ENCODE results near the gene CCT5.

The CCT5 gene

DNA sequence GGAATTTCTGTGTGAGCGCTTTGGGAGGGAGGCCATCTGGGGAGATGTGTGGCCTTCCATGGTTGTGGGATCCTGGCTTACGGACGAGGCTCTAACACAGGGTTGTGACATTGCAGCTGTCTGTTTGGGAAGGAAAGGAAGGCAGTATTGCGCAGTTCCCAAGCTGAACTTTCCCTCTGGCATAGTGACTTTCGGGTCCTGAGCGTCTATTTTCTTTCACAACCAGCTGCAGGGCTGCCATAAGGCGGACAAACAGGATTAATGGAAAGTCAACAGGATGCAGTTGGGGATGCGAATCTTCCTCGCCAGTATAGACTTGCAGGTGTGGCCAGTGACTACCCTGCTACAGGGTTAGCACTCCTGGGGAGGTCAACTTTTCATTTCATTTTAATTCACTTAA is 25.9 kb downstream of the CCT5 start:
- TF ChIP-seq, protein P1, sequence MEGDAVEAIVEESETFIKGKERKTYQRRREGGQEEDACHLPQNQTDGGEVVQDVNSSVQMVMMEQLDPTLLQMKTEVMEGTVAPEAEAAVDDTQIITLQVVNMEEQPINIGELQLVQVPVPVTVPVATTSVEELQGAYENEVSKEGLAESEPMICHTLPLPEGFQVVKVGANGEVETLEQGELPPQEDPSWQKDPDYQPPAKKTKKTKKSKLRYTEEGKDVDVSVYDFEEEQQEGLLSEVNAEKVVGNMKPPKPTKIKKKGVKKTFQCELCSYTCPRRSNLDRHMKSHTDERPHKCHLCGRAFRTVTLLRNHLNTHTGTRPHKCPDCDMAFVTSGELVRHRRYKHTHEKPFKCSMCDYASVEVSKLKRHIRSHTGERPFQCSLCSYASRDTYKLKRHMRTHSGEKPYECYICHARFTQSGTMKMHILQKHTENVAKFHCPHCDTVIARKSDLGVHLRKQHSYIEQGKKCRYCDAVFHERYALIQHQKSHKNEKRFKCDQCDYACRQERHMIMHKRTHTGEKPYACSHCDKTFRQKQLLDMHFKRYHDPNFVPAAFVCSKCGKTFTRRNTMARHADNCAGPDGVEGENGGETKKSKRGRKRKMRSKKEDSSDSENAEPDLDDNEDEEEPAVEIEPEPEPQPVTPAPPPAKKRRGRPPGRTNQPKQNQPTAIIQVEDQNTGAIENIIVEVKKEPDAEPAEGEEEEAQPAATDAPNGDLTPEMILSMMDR (IDR thresholded peaks at IDR 0.05), result no peak
- no peak for TF ChIP-seq ZFX (IDR thresholded peaks at IDR 0.05; ENCODE audit: borderline replicate concordance)
- no peak overlapping the region for H3K27ac ChIP-seq

DNA sequence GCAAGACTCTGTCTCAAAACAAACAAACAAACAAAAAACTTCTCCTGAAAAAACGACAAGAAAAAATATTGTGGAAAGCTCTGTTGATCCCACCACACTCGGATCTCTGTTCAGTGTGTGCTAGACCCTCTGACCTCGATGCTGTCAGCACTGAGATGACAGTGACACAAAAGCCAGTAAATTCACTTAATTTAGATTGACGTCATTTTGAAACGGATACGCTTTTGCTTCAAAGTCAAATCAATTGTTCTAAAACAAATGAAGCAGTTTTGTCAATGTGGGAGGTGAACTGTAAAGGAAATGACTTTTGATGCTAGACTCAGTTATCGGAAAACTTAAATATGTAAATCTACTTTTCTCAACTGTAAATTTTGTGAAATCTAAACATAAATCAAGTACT is 26.6 kb downstream of the CCT5 start:
- no peak for TF ChIP-seq ZFX (IDR thresholded peaks at IDR 0.05; ENCODE audit: borderline replicate concordance)
- TF ChIP-seq, protein P1 (IDR thresholded peaks at IDR 0.05), result no peak
- H3K27ac ChIP-seq, result no peak overlapping the region

DNA sequence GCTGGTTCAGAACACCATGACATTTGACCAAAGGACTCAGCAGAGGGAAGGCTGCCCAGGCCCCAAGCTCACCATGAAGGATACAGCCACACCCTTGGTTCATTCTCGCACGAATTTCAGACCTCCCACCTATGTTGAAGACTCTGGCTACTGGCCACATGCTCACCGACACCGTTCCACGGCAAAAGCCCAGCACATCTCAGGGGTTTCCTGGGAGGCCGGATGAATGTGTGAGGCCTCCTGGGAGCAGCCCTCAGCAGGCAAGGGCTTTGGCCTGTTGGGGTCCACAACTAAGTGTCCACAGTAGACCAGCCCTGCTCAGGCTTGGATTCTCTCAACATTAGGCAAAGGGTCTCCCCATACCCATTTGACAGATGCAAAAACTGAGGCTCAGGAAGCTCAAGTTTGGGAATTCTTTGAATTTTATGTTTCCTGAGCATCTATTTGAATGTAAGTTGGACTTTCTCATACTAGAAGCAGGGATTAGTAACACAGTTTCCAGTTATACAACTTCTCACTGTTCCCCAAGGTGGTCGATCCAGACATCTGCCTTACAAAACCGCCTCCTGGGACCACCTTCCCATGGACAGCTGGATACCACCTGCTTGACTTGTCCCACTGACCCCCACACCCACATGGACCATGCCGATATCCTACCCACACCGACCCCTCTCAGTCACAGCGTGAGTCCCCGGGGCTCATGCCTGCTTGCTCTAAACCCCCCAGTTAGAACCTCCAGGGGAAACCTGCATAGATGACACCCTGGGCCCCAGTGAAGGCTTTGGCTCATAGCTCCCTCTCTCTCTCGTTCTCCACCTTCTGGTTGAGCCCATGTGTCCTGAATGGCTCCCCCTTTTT is 27.9 kb downstream of the CCT5 start:
- H3K27ac ChIP-seq, result no peak overlapping the region
- TF ChIP-seq ZFX (IDR thresholded peaks at IDR 0.05; ENCODE audit: borderline replicate concordance), result no peak
- TF ChIP-seq, protein P1 (IDR thresholded peaks at IDR 0.05), result no peak

DNA sequence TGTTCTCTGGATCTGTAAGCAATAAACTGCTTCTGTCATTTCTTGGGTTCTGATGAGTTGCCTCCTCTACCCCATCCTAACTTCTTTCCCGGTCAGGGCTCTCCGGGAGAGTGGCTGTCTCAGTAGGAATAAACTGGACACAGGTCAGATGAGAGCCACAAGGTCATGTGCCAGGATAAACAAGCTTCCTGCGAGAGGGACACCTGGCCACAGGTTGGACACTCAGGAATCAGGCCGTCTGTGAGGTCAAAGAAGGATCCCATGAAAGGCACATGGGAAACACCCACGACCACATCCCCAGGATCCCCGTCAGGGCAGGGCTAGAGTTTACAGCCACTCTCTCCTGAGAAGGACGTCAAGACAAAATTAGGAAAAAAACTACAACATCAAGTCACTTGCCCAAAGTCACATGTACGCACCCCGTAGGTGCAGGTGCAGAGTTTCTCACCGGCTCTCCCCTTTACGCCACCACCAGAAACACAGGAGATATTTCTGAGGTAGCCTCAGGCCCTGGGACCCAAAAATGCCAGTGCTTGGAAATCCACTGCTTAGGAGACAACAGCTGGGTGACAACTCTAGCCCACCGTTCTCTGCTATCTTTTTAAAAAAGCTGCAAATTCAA is 28.7 kb downstream of the CCT5 start:
- TF ChIP-seq ZFX (IDR thresholded peaks at IDR 0.05; ENCODE audit: borderline replicate concordance), result no peak
- TF ChIP-seq, protein P1 (IDR thresholded peaks at IDR 0.05), result no peak
- H3K27ac ChIP-seq, result no peak overlapping the region

DNA sequence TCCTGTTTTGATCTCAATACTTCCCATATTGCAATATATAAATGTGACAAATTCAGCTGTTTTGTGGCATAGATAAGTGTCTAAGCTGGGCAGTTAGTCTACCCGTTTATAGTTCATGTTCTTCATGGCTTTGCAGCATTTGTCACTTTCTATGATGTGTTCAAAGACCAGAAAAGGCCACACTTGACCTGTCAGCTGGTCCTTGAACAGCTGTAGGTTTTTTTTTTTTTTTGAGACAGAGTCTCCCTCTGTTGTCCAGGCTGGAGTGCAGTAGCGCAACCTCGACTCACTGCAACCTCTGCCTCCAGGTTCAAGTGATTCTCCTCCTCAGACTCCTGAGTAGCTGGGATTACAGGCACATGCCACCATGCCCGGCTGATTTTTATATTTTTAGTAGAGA is 29.2 kb downstream of the CCT5 start:
- TF ChIP-seq, protein P1 (IDR thresholded peaks at IDR 0.05), result no peak
- no peak for TF ChIP-seq ZFX (IDR thresholded peaks at IDR 0.05; ENCODE audit: borderline replicate concordance)
- H3K27ac ChIP-seq, result no peak overlapping the region

DNA sequence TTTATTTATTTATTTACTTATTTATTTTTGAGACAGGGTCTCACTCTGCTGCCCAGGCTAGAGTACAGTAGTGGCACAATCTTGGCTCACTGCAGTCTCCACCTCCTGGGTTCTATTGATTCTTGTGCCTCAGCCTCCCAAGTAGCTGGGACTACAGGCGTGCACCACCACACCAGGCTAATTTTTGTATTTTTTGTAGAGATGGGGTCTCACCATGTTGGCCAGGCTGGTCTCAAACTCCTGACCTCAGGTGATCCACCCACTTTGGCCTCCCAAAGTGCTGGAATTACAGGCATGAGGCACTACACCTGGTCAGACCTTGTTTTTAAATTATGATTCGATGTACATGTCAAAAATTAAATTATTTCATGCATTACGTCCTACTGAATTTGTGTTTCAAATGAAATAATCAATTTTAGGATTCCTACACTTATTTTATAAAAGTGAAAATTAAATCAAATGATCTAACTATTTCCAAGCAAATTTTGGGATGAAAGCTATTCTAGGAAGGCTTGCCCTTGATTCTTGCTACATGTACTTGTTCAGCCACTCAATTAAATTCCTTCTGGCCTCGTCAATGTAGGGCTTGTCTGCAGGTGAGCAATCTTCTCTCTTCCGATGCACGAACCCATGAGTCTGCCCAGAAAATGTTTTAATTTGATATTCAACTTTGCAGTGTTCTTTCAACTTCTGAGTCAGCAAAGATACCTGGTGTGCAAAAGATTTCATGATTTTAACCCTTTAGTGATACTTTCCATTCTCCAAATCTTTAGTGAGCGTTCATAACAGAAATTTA is 30.0 kb downstream of the CCT5 start:
- TF ChIP-seq ZFX (IDR thresholded peaks at IDR 0.05; ENCODE audit: borderline replicate concordance), result no peak
- TF ChIP-seq, protein P1 (IDR thresholded peaks at IDR 0.05), result no peak
- H3K27ac ChIP-seq, result no peak overlapping the region
